Kasumi-1 (cell line): ENCODE data around the gene STEAP3.
A peak's percentile ranks its signal among the peaks of the same experiment; 100 is the strongest.

Source experiments
- DNase-seq, 2 experiments: peaks; one replicate each; lab custom pipeline; 2025; lab: John Stamatoyannopoulos, UW

The STEAP3 gene

GRCh38 chr2:119197529-119198239 is 25.9 kb upstream of the STEAP3 start:
- no peak for DNase-seq

GRCh38 chr2:119198240-119198840 is 25.3 kb upstream of the STEAP3 start:
- DNase-seq, result no peak

- DNase-seq, result no peak
Observed at GRCh38 chr2:119201815-119202214, 21.8 kb upstream of the STEAP3 start.

- DNase-seq, result no peak
Observed at GRCh38 chr2:119202610-119203310, 20.9 kb upstream of the STEAP3 start.

GRCh38 chr2:119204525-119204924 is 19.1 kb upstream of the STEAP3 start:
- no peak for DNase-seq

GRCh38 chr2:119205001-119205706 is 18.5 kb upstream of the STEAP3 start:
- DNase-seq, result no peak

- no peak for DNase-seq
Observed at GRCh38 chr2:119206201-119206600, 17.4 kb upstream of the STEAP3 start.

- no peak for DNase-seq
Observed at GRCh38 chr2:119207447-119207846, 16.2 kb upstream of the STEAP3 start.

GRCh38 chr2:119208791-119209203 is 14.8 kb upstream of the STEAP3 start:
- DNase-seq, result no peak

GRCh38 chr2:119212139-119212800 is 11.4 kb upstream of the STEAP3 start:
- no peak for DNase-seq

GRCh38 chr2:119214453-119215037 is 9.1 kb upstream of the STEAP3 start:
- no peak for DNase-seq

- no peak for DNase-seq
Observed at GRCh38 chr2:119216994-119217393, 6.6 kb upstream of the STEAP3 start.

- DNase-seq, result peak; percentile 50 to 61
Observed at GRCh38 chr2:119218478-119219064, 5.1 kb upstream of the STEAP3 start.

- DNase-seq, result no peak
Observed at GRCh38 chr2:119219873-119220272, 3.8 kb upstream of the STEAP3 start.

- DNase-seq, result no peak
Observed at GRCh38 chr2:119220720-119221301, 2.8 kb upstream of the STEAP3 start.

GRCh38 chr2:119221609-119222008 is 2.0 kb upstream of the STEAP3 start:
- no peak for DNase-seq

GRCh38 chr2:119222213-119222612 is 1.4 kb upstream of the STEAP3 start:
- DNase-seq, result no peak

- DNase-seq, result no peak
Observed at GRCh38 chr2:119222863-119223520, 642 bp upstream of the STEAP3 start.

- peak in 1 of 2 experiments; percentile 23 for DNase-seq
Observed at GRCh38 chr2:119224391-119225104, 914 bp downstream of the STEAP3 start.
